Tibial nerve (tissue), 3 donors: ENCODE measurements around the gene PADI1.

Experiments used
- POLR2A ChIP-seq, 2 donors: fragments of 450-650 bp; IDR thresholded peaks; one replicate each; pipeline ENCODE4 v1.6.1; 2017; ENCODE audit warnings: antibody characterized with exemption in 2 of 2, mild to moderate bottlenecking in 2 of 2, moderate library complexity in 2 of 2
- TF ChIP-seq, protein P1 (sequence below), 5 experiments: fragments of 200-600 bp in 3 of 5; fragments of 450-650 bp in 2 of 5; sonication (generic) in 3 of 5; IDR thresholded peaks; one replicate each; pipeline ENCODE4 v1.5.1; 2016 to 2019; ENCODE audit warnings: antibody characterized with exemption in 5 of 5, mild to moderate bottlenecking in 3 of 5, moderate library complexity in 2 of 5

DNA sequence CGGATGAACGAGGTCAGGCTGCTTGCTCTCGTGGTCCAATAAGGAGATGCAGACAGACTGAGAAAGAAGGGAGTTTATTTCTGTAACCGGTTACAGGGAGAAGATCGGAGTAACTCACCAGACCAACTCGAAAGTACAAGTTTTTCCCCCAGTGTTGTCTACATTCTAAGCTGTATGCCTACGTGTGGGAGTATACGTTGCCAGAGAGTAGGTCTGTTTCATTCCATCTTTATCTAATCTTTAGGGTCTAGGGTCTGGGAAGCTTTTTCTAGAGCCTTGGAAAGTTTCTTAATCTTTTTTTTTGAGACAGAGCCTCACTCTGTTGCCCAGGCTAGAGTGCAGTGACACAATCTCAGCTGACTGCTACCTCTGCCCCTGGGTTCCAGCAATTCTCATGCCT is 4.7 kb upstream of the PADI1 start:
- TF ChIP-seq POLR2A (IDR thresholded peaks at IDR 0.05) = no peak
- TF ChIP-seq, protein P1, sequence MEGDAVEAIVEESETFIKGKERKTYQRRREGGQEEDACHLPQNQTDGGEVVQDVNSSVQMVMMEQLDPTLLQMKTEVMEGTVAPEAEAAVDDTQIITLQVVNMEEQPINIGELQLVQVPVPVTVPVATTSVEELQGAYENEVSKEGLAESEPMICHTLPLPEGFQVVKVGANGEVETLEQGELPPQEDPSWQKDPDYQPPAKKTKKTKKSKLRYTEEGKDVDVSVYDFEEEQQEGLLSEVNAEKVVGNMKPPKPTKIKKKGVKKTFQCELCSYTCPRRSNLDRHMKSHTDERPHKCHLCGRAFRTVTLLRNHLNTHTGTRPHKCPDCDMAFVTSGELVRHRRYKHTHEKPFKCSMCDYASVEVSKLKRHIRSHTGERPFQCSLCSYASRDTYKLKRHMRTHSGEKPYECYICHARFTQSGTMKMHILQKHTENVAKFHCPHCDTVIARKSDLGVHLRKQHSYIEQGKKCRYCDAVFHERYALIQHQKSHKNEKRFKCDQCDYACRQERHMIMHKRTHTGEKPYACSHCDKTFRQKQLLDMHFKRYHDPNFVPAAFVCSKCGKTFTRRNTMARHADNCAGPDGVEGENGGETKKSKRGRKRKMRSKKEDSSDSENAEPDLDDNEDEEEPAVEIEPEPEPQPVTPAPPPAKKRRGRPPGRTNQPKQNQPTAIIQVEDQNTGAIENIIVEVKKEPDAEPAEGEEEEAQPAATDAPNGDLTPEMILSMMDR (IDR thresholded peaks at IDR 0.05) = no peak
